K562 (cell line): ENCODE results near the gene ZNF584. TPM values are rescaled to one million over a fixed set of nuclear protein-coding genes. Genes with fewer than 3 reads are reported as not detected.
"Not testable (repeated sequence)": the region's sequence is repeated elsewhere in the genome, so short reads cannot be mapped to it uniquely, and the experiment has no call there.

ENCODE experiments used
- ATAC-seq: fragments of 200-7000 bp; cut with Tn5 transposase; 3 replicates; pipeline ENCODE4 v1.9.1; 2020; ENCODE audit warnings: moderate library complexity
- BruUV-seq: library from RNA; stranded (reverse); fragments of 400-500 nt; replicated peaks from 2 replicates; lab custom pipeline; 2021; lab: Mats Ljungman, UMichigan
- CTCF ChIA-PET: fragments of 300-600 bp; formaldehyde crosslinking; extraction: SDS; loops from one replicate; lab custom pipeline; 2021; ENCODE audit warnings: low intra/inter-chr PET ratio; lab: Yijun Ruan, JAX
- POLR2A ChIA-PET: fragments of 300-600, 350-650 bp; sonication (Branson Sonifier 250); formaldehyde crosslinking; extraction: SDS; loops from one replicate; lab custom pipeline; 2021; ENCODE audit warnings: antibody characterized with exemption, inconsistent platforms; lab: Yijun Ruan, JAX
- DNase-seq, 4 experiments: peaks; one replicate each; pipeline versions ENCODE4 v3.0.0 to v3.0.0-alpha.2; 2011 to 2018; ENCODE audit warnings: low spot score in 3 of 4, mixed read lengths in 3 of 4; ENCODE audit errors: extremely low read depth in 1 of 4
- FAIRE-seq: peaks from 2 replicates; lab custom pipeline; 2011; peaks lifted over from hg19 to GRCh38; lab: Jason Lieb, UNC
- H2AFZ ChIP-seq: 2 replicates; pipeline ENCODE4 v1.6.0; 2011; ENCODE audit warnings: low read depth, low read length, control low read depth, inconsistent platforms
- H3K27ac ChIP-seq: fragments of 200-600 bp; 3 replicates; pipeline ENCODE4 v1.8.0; 2011; ENCODE audit warnings: low read depth, mild to moderate bottlenecking, control low read depth, inconsistent platforms, low read length, moderate library complexity, mixed read lengths; ENCODE audit errors: extremely low read depth
- H3K27me3 ChIP-seq, 2 experiments: fragments of 300-600 bp in 1 of 2; 2 replicates in 1 of 2; 3 replicates in 1 of 2; pipeline versions ENCODE4 v1.6.0 to v1.8.0; 2011; ENCODE audit warnings: inconsistent platforms in 2 of 2, low read length in 2 of 2, mild to moderate bottlenecking in 1 of 2, mixed read lengths in 1 of 2, moderate library complexity in 1 of 2; ENCODE audit not compliant: control insufficient read depth in 2 of 2, insufficient read depth in 2 of 2
- H3K36me3 ChIP-seq: fragments of 300-600 bp; 3 replicates; pipeline ENCODE4 v1.8.0; 2011; ENCODE audit warnings: mild to moderate bottlenecking, low read length, inconsistent platforms; ENCODE audit not compliant: control insufficient read depth, insufficient read depth
- H3K4me1 ChIP-seq, 2 experiments: fragments of 200-600 bp in 1 of 2; replicated peaks in 1 of 2; 2 replicates in 1 of 2; 3 replicates in 1 of 2; pipeline versions ENCODE4 v1.5.1 to v1.8.0; 2011; ENCODE audit warnings: inconsistent platforms in 2 of 2, low read length in 2 of 2, mild to moderate bottlenecking in 1 of 2, mixed read lengths in 1 of 2, moderate library complexity in 1 of 2; ENCODE audit not compliant: control insufficient read depth in 2 of 2, insufficient read depth in 2 of 2
- H3K4me2 ChIP-seq: 2 replicates; pipeline ENCODE4 v1.6.1; 2011; ENCODE audit warnings: low read length, control low read depth, inconsistent platforms, mixed read lengths; ENCODE audit not compliant: insufficient read depth
- H3K4me3 ChIP-seq: fragments of 200-600 bp; sonication (generic), shearing (Covaris generic); 2 replicates; pipeline ENCODE4 v1.5.1; 2016; ENCODE audit warnings: control low read depth, inconsistent platforms
- H3K79me2 ChIP-seq: fragments of 200-600 bp; 3 replicates; pipeline ENCODE4 v1.8.0; 2011; ENCODE audit warnings: low read length, inconsistent platforms; ENCODE audit not compliant: control insufficient read depth, insufficient read depth
- H3K9ac ChIP-seq, 2 experiments: 2 replicates each; pipeline versions ENCODE4 v1.6.0 to v1.6.1; 2011; ENCODE audit warnings: low read depth in 2 of 2, low read length in 2 of 2, control low read depth in 1 of 2, inconsistent platforms in 1 of 2, mild to moderate bottlenecking in 1 of 2, mixed read lengths in 1 of 2; ENCODE audit not compliant: insufficient read depth in 1 of 2
- H3K9me1 ChIP-seq: one replicate; pipeline ENCODE4 v1.6.0; 2011; ENCODE audit warnings: inconsistent platforms, mild to moderate bottlenecking, low read length, moderate library complexity; ENCODE audit not compliant: control insufficient read depth, insufficient read depth
- H3K9me3 ChIP-seq: replicated peaks from 2 replicates; pipeline ENCODE4 v1.5.1; 2011; ENCODE audit warnings: low read depth, low read length, inconsistent platforms; ENCODE audit not compliant: control insufficient read depth, insufficient read depth
- H4K20me1 ChIP-seq: replicated peaks from 2 replicates; pipeline ENCODE4 v1.6.1; 2011; ENCODE audit warnings: low read length, inconsistent platforms, mixed read lengths; ENCODE audit not compliant: control insufficient read depth, insufficient read depth
- ASH1L ChIP-seq: fragments of 450-650 bp; IDR thresholded peaks from 2 replicates; pipeline ENCODE4 v1.6.1; 2018; ENCODE audit warnings: borderline replicate concordance, mild to moderate bottlenecking, low read depth; ENCODE audit not compliant: partially characterized antibody
- CBX1 ChIP-seq: sonication (generic); IDR thresholded peaks from 2 replicates; pipeline ENCODE4 v1.6.1; 2016; ENCODE audit warnings: antibody characterized with exemption, low read depth, mild to moderate bottlenecking
- CBX3 ChIP-seq, 2 experiments: IDR thresholded peaks; 1 replicate in 1 of 2; 2 replicates in 1 of 2; pipeline ENCODE4 v1.6.1; 2012; ENCODE audit warnings: inconsistent platforms in 2 of 2, low read length in 2 of 2, borderline replicate concordance in 1 of 2, control low read depth in 1 of 2
- CBX5 ChIP-seq: IDR thresholded peaks from 2 replicates; pipeline ENCODE4 v1.6.1; 2014; ENCODE audit warnings: low read depth, borderline replicate concordance
- CEBPZ ChIP-seq: fragments of 150-350 bp; IDR thresholded peaks from 2 replicates; pipeline ENCODE4 v1.6.1; 2014; ENCODE audit warnings: low read depth, mild to moderate bottlenecking, low read length, borderline replicate concordance
- FOS ChIP-seq: IDR thresholded peaks from 3 replicates; pipeline ENCODE4 v1.6.1; 2011; ENCODE audit not compliant: insufficient read length; ENCODE audit errors: extremely low read depth
- NFYB ChIP-seq: IDR thresholded peaks from 2 replicates; pipeline ENCODE4 v1.6.1; 2011; ENCODE audit warnings: mild to moderate bottlenecking, moderate library complexity; ENCODE audit not compliant: insufficient read length; ENCODE audit errors: extremely low read depth
- RBM25 ChIP-seq: fragments of 200-400 bp; formaldehyde crosslinking; IDR thresholded peaks from 2 replicates; pipeline ENCODE4 v1.6.1; 2018; ENCODE audit warnings: low read length, low read depth, moderate library complexity; ENCODE audit not compliant: severe bottlenecking
- TRIM24 ChIP-seq, 2 experiments: fragments of 450-650 bp; IDR thresholded peaks; 2 replicates each; pipeline ENCODE4 v1.6.1; 2016
- TRIM28 ChIP-seq: fragments of 450-650 bp; IDR thresholded peaks from 2 replicates; pipeline ENCODE4 v1.6.1; 2017
- ZNF280A ChIP-seq: fragments of 450-650 bp; IDR thresholded peaks from 2 replicates; pipeline ENCODE4 v1.6.1; 2018; ENCODE audit warnings: mild to moderate bottlenecking, low read depth; ENCODE audit not compliant: partially characterized antibody
- WGBS: fragments of 100-300 bp; shearing (Covaris generic); methylation state at CpG from one replicate; pipeline ENCODE4 v1.1.6; 2016; ENCODE audit warnings: low coverage, mixed read lengths; ENCODE audit not compliant: insufficient coverage; ENCODE audit errors: missing lambda C conversion rate; 5-methylcytosine and 5-hydroxymethylcytosine counted together
- in situ Hi-C: fragments of 300-500 bp; cut with MboI; formaldehyde crosslinking; loops from 4 replicates; pipeline ENCODE4 v1.15.0; 2018; ENCODE audit warnings: inconsistent platforms, mixed read lengths
- intact Hi-C: fragments of 100-400 bp; cut with micrococcal nuclease; formaldehyde crosslinking; loops from 2 replicates; pipeline ENCODE4 v1.14.2; 2022
- polyA plus RNA-seq, 8 experiments: library from polyadenylated mRNA; depleted of rRNA in 4 of 8; stranded (reverse) in 5 of 8; unstranded in 3 of 8; fragments of >200 nt; fragmentation: Nextera tagmentation in 2 of 8; fragmentation: Illumina TruSeq in 1 of 8; extraction: Ambion mirVana in 2 of 8; extraction: Trizol in 1 of 8; gene quantifications; 2 replicates each; pipeline versions ENCODE4 v1.2.1 to v1.2.3, GENCODE V29; 2011 to 2014; ENCODE audit warnings: inconsistent platforms in 1 of 8, missing spikeins in 1 of 8
- total RNA-seq, 7 experiments: library from RNA; depleted of rRNA in 6 of 7; stranded (reverse); fragments of >200 nt in 6 of 7; fragmentation: Illumina TruSeq in 2 of 7; extraction: Trizol in 2 of 7; gene quantifications; 2 replicates each; pipeline versions ENCODE4 v1.2.1 to v1.2.3, GENCODE V29; 2011 to 2021; ENCODE audit warnings: low replicate concordance in 1 of 7

ZNF584 gene
- total and polyA plus RNA-seq, 9 of the 15 experiments (the other 6 are each of a cell fraction or from before 2014, with no cell fraction given) = 5.8 to 43.4 (median 24.6) TPM

- POLR2A ChIA-PET = interaction anchor here (0.7 to 1.5 kb wide), 2 partner anchors 9 to 15 kb away, joined by 3 to 5 read pairs; partner anchors contain the start of gene ZNF324B
- TF ChIP-seq NFYB (peak; percentile 82), RBM25 (peak; percentile 14), ASH1L (peak; percentile 56), FOS (peak; percentile 27)
- TF ChIP-seq, all 486 proteins: peak for 4; not testable (repeated sequence) for 482
- in situ Hi-C loops = not testable (repeated sequence)
These were observed 34.5 kb downstream of the ZNF584 start for GRCh38 chr19:58442986-58443385.

GRCh38 chr19:58448860-58449259 lies 40.4 kb downstream of the ZNF584 start:
- in situ Hi-C loops, intact Hi-C loops, H3K27me3 ChIP-seq, H3K4me2 ChIP-seq, H3K4me3 ChIP-seq, H4K20me1 ChIP-seq, FAIRE-seq, DNase-seq, H2AFZ ChIP-seq, BruUV-seq, H3K9me1 ChIP-seq, H3K79me2 ChIP-seq, ATAC-seq, H3K9ac ChIP-seq, H3K36me3 ChIP-seq, CTCF ChIA-PET, H3K27ac ChIP-seq: not testable (repeated sequence)
- peaks cover 15% of the 10 kb centered on the region for H3K9me3 ChIP-seq
- POLR2A ChIA-PET = interaction anchor here (0.6 kb wide), 1 partner anchor 550 kb away, joined by 4 read pairs; no protein-coding TSS in a partner anchor
- WGBS = 2% methylated on average over 3 of the region's 3 CpGs
- peaks cover 4 to 15% of the 10 kb centered on the region in 2 experiments; a peak in 4 of 5 replicates for H3K4me1 ChIP-seq
- TF ChIP-seq ZNF280A (peak; percentile 25), CBX5 (peak; percentile 87), CEBPZ (peak; percentile 81), CBX1 (peak; percentile 86), TRIM28 (peak; percentile 94), TRIM24 (IDR thresholded peaks at IDR 0.05) (0 out of 4 replicates have a peak, but pooled peaks of 1 of the 2 experiments have one; percentile 32), CBX3 (IDR thresholded peaks at IDR 0.05; ENCODE audit: borderline replicate concordance in 1 of 2, low read length in 2 of 2) (peak in 1 of 2 experiments; percentile 79; a peak in 2 of 3 replicates)

More at GRCh38 chr19:58442986-58443385, 34.5 kb downstream of the ZNF584 start:
- H4K20me1 ChIP-seq, H3K27ac ChIP-seq, DNase-seq, H3K4me2 ChIP-seq, FAIRE-seq, H3K9me3 ChIP-seq, H3K9ac ChIP-seq, BruUV-seq, H3K9me1 ChIP-seq, H3K36me3 ChIP-seq, H3K79me2 ChIP-seq, CTCF ChIA-PET, H3K27me3 ChIP-seq, H2AFZ ChIP-seq, intact Hi-C loops, ATAC-seq, H3K4me3 ChIP-seq: not testable (repeated sequence)
- peaks cover 0 to 12% of the 10 kb centered on the region in 2 experiments; a peak in 2 of 5 replicates for H3K4me1 ChIP-seq
- 14% methylated on average over 7 of the region's 7 CpGs for WGBS
